T-helper 1 cell treated with Interleukin-12 subunit alpha and Interleukin-12 subunit beta and Interleukin-4 antibody, amounts not matched to agents 30 μg/mL and 1 μg/mL, for 36 hours (primary cell): ENCODE data around the gene MUC22.
"Not testable (repeated sequence)": the region's sequence is repeated elsewhere in the genome, so short reads cannot be mapped to it uniquely, and the experiment has no call there.

Source experiments
- H3K27ac Mint-ChIP-seq: one replicate; pipeline ENCODE4 v1.8.0; 2021; ENCODE audit warnings: mild to moderate bottlenecking, mixed read lengths
- H3K27me3 Mint-ChIP-seq: one replicate; pipeline ENCODE4 v1.8.0; 2021; ENCODE audit warnings: low read depth, mixed read lengths
- H3K36me3 Mint-ChIP-seq: one replicate; pipeline ENCODE4 v1.8.0; 2021; ENCODE audit warnings: low read depth, mixed read lengths
- H3K4me1 Mint-ChIP-seq: one replicate; pipeline ENCODE4 v1.8.0; 2021; ENCODE audit warnings: low read depth, mixed read lengths
- H3K4me3 Mint-ChIP-seq: one replicate; pipeline ENCODE4 v1.8.0; 2021; ENCODE audit warnings: mild to moderate bottlenecking, moderate library complexity, mixed read lengths
- H3K9me3 Mint-ChIP-seq: one replicate; pipeline ENCODE4 v1.8.0; 2021; ENCODE audit warnings: mixed read lengths

Gene MUC22

GRCh38 chr6:31008165-31008564, 2.1 kb upstream of the MUC22 start:
- Mint-ChIP-seq H3K27me3 (peaks cover 10% of the 10 kb centered on the region), H3K4me3 (no peak overlapping the region), H3K36me3 (no peaks in the 10 kb centered on the region), H3K27ac (no peak overlapping the region), H3K4me1 (peaks cover 2% of the 10 kb centered on the region), H3K9me3 (no peaks in the 10 kb centered on the region)

GRCh38 chr6:31009731-31010130, 543 bp upstream of the MUC22 start:
- Mint-ChIP-seq H3K36me3 (no peaks in the 10 kb centered on the region), H3K27me3 (peaks cover 15% of the 10 kb centered on the region)

GRCh38 chr6:31011153-31011552, 879 bp downstream of the MUC22 start:
- Mint-ChIP-seq H3K27me3 (peaks cover 21% of the 10 kb centered on the region), H3K9me3 (peaks cover 4% of the 10 kb centered on the region), H3K4me1 (peaks cover 2% of the 10 kb centered on the region), H3K27ac (no peak overlapping the region), H3K36me3 (no peaks in the 10 kb centered on the region), H3K4me3 (no peak overlapping the region)

More at GRCh38 chr6:31009731-31010130, 543 bp upstream of the MUC22 start:
- H3K27ac Mint-ChIP-seq, result no peak overlapping the region
- no peaks in the 10 kb centered on the region for H3K9me3 Mint-ChIP-seq
- peaks cover 2% of the 10 kb centered on the region for H3K4me1 Mint-ChIP-seq
- no peak overlapping the region for H3K4me3 Mint-ChIP-seq

GRCh38 chr6:31016659-31017299, 6.5 kb downstream of the MUC22 start:
- no peaks in the 10 kb centered on the region for H3K4me1 Mint-ChIP-seq
- H3K36me3 Mint-ChIP-seq, result no peaks in the 10 kb centered on the region
- peaks cover 17% of the 10 kb centered on the region for H3K27me3 Mint-ChIP-seq
- peaks cover 4% of the 10 kb centered on the region for H3K9me3 Mint-ChIP-seq
- H3K4me3 Mint-ChIP-seq, result no peak overlapping the region
- no peak overlapping the region for H3K27ac Mint-ChIP-seq

- H3K27me3 Mint-ChIP-seq, result peaks cover 18% of the 10 kb centered on the region
- not testable (repeated sequence) for H3K9me3 Mint-ChIP-seq
These were observed 7.2 kb downstream of the MUC22 start for GRCh38 chr6:31017436-31017835.

GRCh38 chr6:31020057-31020456, 9.8 kb downstream of the MUC22 start:
- Mint-ChIP-seq H3K4me3 (no peak overlapping the region), H3K27ac (no peak overlapping the region), H3K36me3 (no peaks in the 10 kb centered on the region), H3K27me3 (peaks cover 25% of the 10 kb centered on the region), H3K9me3 (peaks cover 4% of the 10 kb centered on the region), H3K4me1 (no peaks in the 10 kb centered on the region)

More at GRCh38 chr6:31017436-31017835, 7.2 kb downstream of the MUC22 start:
- H3K27ac Mint-ChIP-seq, H3K36me3 Mint-ChIP-seq, H3K4me1 Mint-ChIP-seq, H3K4me3 Mint-ChIP-seq: not testable (repeated sequence)

GRCh38 chr6:31020631-31021255, 10.5 kb downstream of the MUC22 start:
- not testable (repeated sequence) for H3K4me1 Mint-ChIP-seq

GRCh38 chr6:31021705-31022531, 11.6 kb downstream of the MUC22 start:
- not testable (repeated sequence) for H3K27ac Mint-ChIP-seq, H3K4me3 Mint-ChIP-seq, H3K4me1 Mint-ChIP-seq, H3K9me3 Mint-ChIP-seq, H3K36me3 Mint-ChIP-seq
- peaks cover 21% of the 10 kb centered on the region for H3K27me3 Mint-ChIP-seq

More at GRCh38 chr6:31020631-31021255, 10.5 kb downstream of the MUC22 start:
- not testable (repeated sequence) for H3K36me3 Mint-ChIP-seq, H3K4me3 Mint-ChIP-seq, H3K9me3 Mint-ChIP-seq, H3K27ac Mint-ChIP-seq
- peaks cover 24% of the 10 kb centered on the region for H3K27me3 Mint-ChIP-seq

GRCh38 chr6:31025595-31025994, 15.3 kb downstream of the MUC22 start:
- Mint-ChIP-seq H3K27ac (no peak overlapping the region), H3K4me1 (no peaks in the 10 kb centered on the region), H3K36me3 (no peaks in the 10 kb centered on the region), H3K9me3 (no peaks in the 10 kb centered on the region), H3K27me3 (peaks cover 15% of the 10 kb centered on the region), H3K4me3 (no peak overlapping the region)

GRCh38 chr6:31031095-31031494, 20.8 kb downstream of the MUC22 start:
- Mint-ChIP-seq H3K27ac (no peak overlapping the region), H3K4me1 (no peaks in the 10 kb centered on the region), H3K9me3 (no peaks in the 10 kb centered on the region), H3K36me3 (no peaks in the 10 kb centered on the region), H3K27me3 (no peaks in the 10 kb centered on the region), H3K4me3 (no peak overlapping the region)

- no peaks in the 10 kb centered on the region for H3K36me3 Mint-ChIP-seq
- no peak overlapping the region for H3K27ac Mint-ChIP-seq
- H3K4me3 Mint-ChIP-seq, result no peak overlapping the region
- H3K27me3 Mint-ChIP-seq, result no peaks in the 10 kb centered on the region
- H3K9me3 Mint-ChIP-seq, result no peaks in the 10 kb centered on the region
- H3K4me1 Mint-ChIP-seq, result no peaks in the 10 kb centered on the region
These were observed 22.8 kb downstream of the MUC22 start for GRCh38 chr6:31033075-31033474.

GRCh38 chr6:31035862-31036497, 25.7 kb downstream of the MUC22 start:
- Mint-ChIP-seq H3K36me3 (no peaks in the 10 kb centered on the region), H3K4me3 (no peak overlapping the region), H3K9me3 (no peaks in the 10 kb centered on the region), H3K27me3 (peaks cover 6% of the 10 kb centered on the region), H3K4me1 (no peaks in the 10 kb centered on the region), H3K27ac (no peak overlapping the region)

GRCh38 chr6:31037169-31037568, 26.9 kb downstream of the MUC22 start:
- no peaks in the 10 kb centered on the region for H3K4me1 Mint-ChIP-seq
- H3K27ac Mint-ChIP-seq, result no peak overlapping the region
- H3K27me3 Mint-ChIP-seq, result peaks cover 13% of the 10 kb centered on the region
- no peak overlapping the region for H3K4me3 Mint-ChIP-seq
- no peaks in the 10 kb centered on the region for H3K36me3 Mint-ChIP-seq
- no peaks in the 10 kb centered on the region for H3K9me3 Mint-ChIP-seq

GRCh38 chr6:31037682-31038081, 27.4 kb downstream of the MUC22 start:
- Mint-ChIP-seq H3K36me3 (no peaks in the 10 kb centered on the region), H3K4me3 (no peak overlapping the region), H3K4me1 (peaks cover under 1% of the 10 kb centered on the region), H3K27me3 (peaks cover 13% of the 10 kb centered on the region), H3K9me3 (no peaks in the 10 kb centered on the region), H3K27ac (no peak overlapping the region)
